ENCODE measurements around the gene NT5E.

Gene NT5E

GRCh38 chr6:85453490-85453889 is 3.6 kb downstream of the NT5E start (continued):
- no peak for TF ChIP-seq ZNF280D (tag by site-specific recombination; IDR thresholded peaks at IDR 0.05)
- no peak for TF ChIP-seq GLIS2 (tag by site-specific recombination; IDR thresholded peaks at IDR 0.05)
- no peak for TF ChIP-seq ZNF513 (tag by site-specific recombination; IDR thresholded peaks at IDR 0.05)
- TF ChIP-seq ZNF629 (tag by site-specific recombination; IDR thresholded peaks at IDR 0.05), result no peak
- no peak for TF ChIP-seq ZNF555 (tag by site-specific recombination; conservative IDR thresholded peaks at IDR 0.05)
- TF ChIP-seq ZNF138 (tag by site-specific recombination; IDR thresholded peaks at IDR 0.05; ENCODE audit: borderline replicate concordance), result no peak

GRCh38 chr6:85455471-85456026 is 5.7 kb downstream of the NT5E start:
- no peak overlapping the region for H3K4me3 ChIP-seq (ENCODE audit: low read depth, low read length)
- ChIA-PET POLR2A (no interaction called here), CTCF (interaction anchor here (0.8 to 1.7 kb wide), 2 partner anchors 24 to 27 kb away, joined by 3 to 12 read pairs; no protein-coding TSS in a partner anchor)
- no peaks in the 10 kb centered on the region for H3K36me3 ChIP-seq (ENCODE audit: control insufficient read depth in 2 of 2, insufficient read depth in 1 of 2, low read length in 2 of 2)
- no peaks in the 10 kb centered on the region for H3K9me3 ChIP-seq (ENCODE audit: control insufficient read depth, insufficient read depth, low read depth, low read length)
- H3K4me1 ChIP-seq (ENCODE audit: control insufficient read depth, insufficient read depth, low read length), result peaks cover 15% of the 10 kb centered on the region
- H3K27ac ChIP-seq (ENCODE audit: extremely low read depth, low read depth, low read length), result no peak overlapping the region
- no peak for TF ChIP-seq ZBTB48 (tag by site-specific recombination; IDR thresholded peaks at IDR 0.05)
- no peak for TF ChIP-seq ZNF423 (tag by site-specific recombination; IDR thresholded peaks at IDR 0.05)
- TF ChIP-seq ZNF26 (tag by site-specific recombination; IDR thresholded peaks at IDR 0.05), result no peak
- no peak for TF ChIP-seq INSM2 (tag by site-specific recombination; IDR thresholded peaks at IDR 0.05)
- TF ChIP-seq ZNF37A (tag by site-specific recombination; IDR thresholded peaks at IDR 0.05), result no peak
- TF ChIP-seq ZNF639 (tag by site-specific recombination; IDR thresholded peaks at IDR 0.05), result no peak
- TF ChIP-seq ZSCAN23 (tag by site-specific recombination; IDR thresholded peaks at IDR 0.05), result no peak
- no peak for TF ChIP-seq OSR2 (tag by site-specific recombination; IDR thresholded peaks at IDR 0.05)
- no peak for TF ChIP-seq ZNF654 (tag by site-specific recombination; IDR thresholded peaks at IDR 0.05; ENCODE audit: low read depth)
- no peak for TF ChIP-seq TSHZ1 (tag by site-specific recombination; IDR thresholded peaks at IDR 0.05; ENCODE audit: borderline replicate concordance)
- TF ChIP-seq KLF8 (tag by site-specific recombination; IDR thresholded peaks at IDR 0.05), result no peak
- TF ChIP-seq YY2 (tag by site-specific recombination; IDR thresholded peaks at IDR 0.05), result no peak
- no peak for TF ChIP-seq ZNF610 (tag by site-specific recombination; IDR thresholded peaks at IDR 0.05; ENCODE audit: borderline replicate concordance)
- no peak for TF ChIP-seq ZNF660 (tag by site-specific recombination; IDR thresholded peaks at IDR 0.05)
- TF ChIP-seq ZNF596 (tag by site-specific recombination; IDR thresholded peaks at IDR 0.05), result no peak
- TF ChIP-seq CTCF (tag by site-specific recombination; IDR thresholded peaks at IDR 0.05), result no peak
